ENCODE measurements around the gene PHOSPHO1. TPM values are rescaled to one million over a fixed set of nuclear protein-coding genes. Genes with fewer than 3 reads are reported as not detected.

Gene PHOSPHO1
- total RNA-seq, 1 experiment from 2014 or later: not detected

GRCh38 chr17:49218941-49219913, 11.4 kb downstream of the PHOSPHO1 start:
- no peak for DNase-seq (ENCODE audit: low spot score)

GRCh38 chr17:49217651-49218413, 12.8 kb downstream of the PHOSPHO1 start:
- no peak for DNase-seq (ENCODE audit: low spot score)

GRCh38 chr17:49216953-49217650, 13.5 kb downstream of the PHOSPHO1 start:
- no peak for DNase-seq (ENCODE audit: low spot score)

GRCh38 chr17:49216482-49216881, 14.1 kb downstream of the PHOSPHO1 start:
- no peak for DNase-seq (ENCODE audit: low spot score)

GRCh38 chr17:49214676-49215360, 15.8 kb downstream of the PHOSPHO1 start:
- DNase-seq (ENCODE audit: low spot score): no peak

GRCh38 chr17:49213847-49214246, 16.7 kb downstream of the PHOSPHO1 start:
- no peak for DNase-seq (ENCODE audit: low spot score)

GRCh38 chr17:49213399-49213798, 17.2 kb downstream of the PHOSPHO1 start:
- DNase-seq (ENCODE audit: low spot score): no peak

- no peak for DNase-seq (ENCODE audit: low spot score)
Observed at GRCh38 chr17:49210158-49211029, 20.2 kb downstream of the PHOSPHO1 start, which contains the start of the genes ABI3 and GNGT2. TSS of gene ABI3 (plus strand) at chr17:49210707. CDS start at chr17:49210725, 18 bp downstream. TSS of gene GNGT2 (minus strand) at chr17:49210574. CDS start at chr17:49207422, 3,152 bp downstream.

- DNase-seq (ENCODE audit: low spot score): no peak
Observed at GRCh38 chr17:49209061-49209571, 21.5 kb downstream of the PHOSPHO1 start.

GRCh38 chr17:49204516-49204915, 26.1 kb downstream of the PHOSPHO1 start:
- DNase-seq (ENCODE audit: low spot score): no peak

- DNase-seq (ENCODE audit: low spot score): no peak
Observed at GRCh38 chr17:49203796-49204195, 26.8 kb downstream of the PHOSPHO1 start.

- no peak for DNase-seq (ENCODE audit: low spot score)
Observed at GRCh38 chr17:49201481-49201927, 29.1 kb downstream of the PHOSPHO1 start.

GRCh38 chr17:49200423-49201083, 30.0 kb downstream of the PHOSPHO1 start:
- DNase-seq (ENCODE audit: low spot score): no peak

- DNase-seq (ENCODE audit: low spot score): no peak
Observed at GRCh38 chr17:49198211-49198610, 32.4 kb downstream of the PHOSPHO1 start.

- no peak for DNase-seq (ENCODE audit: low spot score)
Observed at GRCh38 chr17:49197346-49197998, 33.1 kb downstream of the PHOSPHO1 start.

GRCh38 chr17:49196520-49196919, 34.1 kb downstream of the PHOSPHO1 start:
- no peak for DNase-seq (ENCODE audit: low spot score)

- DNase-seq (ENCODE audit: low spot score): no peak
Observed at GRCh38 chr17:49195751-49196150, 34.8 kb downstream of the PHOSPHO1 start.

GRCh38 chr17:49194297-49194607, 36.3 kb downstream of the PHOSPHO1 start:
- DNase-seq (ENCODE audit: low spot score): no peak
